Activated CD4-positive, alpha-beta T cell treated with anti-CD3 and anti-CD28 coated beads, Interleukin-2, amount 50 U/mL, for 1 hour (primary cell): Measurements from ENCODE around the gene SPACA9.
A peak's percentile ranks its signal among the peaks of the same experiment; 100 is the strongest.

Experiments used
- DNase-seq: peaks from one replicate; pipeline ENCODE4 v3.0.0-alpha.2; 2020

SPACA9 gene

GRCh38 chr9:132864277-132864676 is 14.4 kb upstream of the SPACA9 start:
- no peak for DNase-seq

GRCh38 chr9:132864691-132865090 is 14.0 kb upstream of the SPACA9 start:
- DNase-seq = no peak

GRCh38 chr9:132866898-132867297 is 11.8 kb upstream of the SPACA9 start:
- no peak for DNase-seq

GRCh38 chr9:132869266-132869665 is 9.4 kb upstream of the SPACA9 start:
- no peak for DNase-seq

GRCh38 chr9:132873403-132873802 is 5.3 kb upstream of the SPACA9 start:
- DNase-seq = no peak

- no peak for DNase-seq
Observed at GRCh38 chr9:132875159-132875558, 3.5 kb upstream of the SPACA9 start.

- DNase-seq = no peak
Observed at GRCh38 chr9:132876849-132877248, 1.8 kb upstream of the SPACA9 start.

GRCh38 chr9:132877458-132877823 is 1.3 kb upstream of the SPACA9 start:
- no peak for DNase-seq

- peak; percentile 72 for DNase-seq
Observed at GRCh38 chr9:132877824-132878694, 639 bp upstream of the SPACA9 start, which contains the start of gene AK8. Gene AK8, minus strand, starts transcription at chr9:132878284. Its CDS starts 29 bp downstream, at chr9:132878255.

- no peak for DNase-seq
Observed at GRCh38 chr9:132879457-132880323, 992 bp downstream of the SPACA9 start.

- no peak for DNase-seq
Observed at GRCh38 chr9:132880324-132880661, 1.6 kb downstream of the SPACA9 start.

- no peak for DNase-seq
Observed at GRCh38 chr9:132881826-132882225, 3.1 kb downstream of the SPACA9 start.

- DNase-seq = no peak
Observed at GRCh38 chr9:132882616-132883015, 3.9 kb downstream of the SPACA9 start.

GRCh38 chr9:132883349-132884294 is 4.9 kb downstream of the SPACA9 start:
- DNase-seq = no peak

- DNase-seq = no peak
Observed at GRCh38 chr9:132885720-132886333, 7.1 kb downstream of the SPACA9 start.

GRCh38 chr9:132886334-132886725 is 7.6 kb downstream of the SPACA9 start:
- no peak for DNase-seq

GRCh38 chr9:132887181-132888120 is 8.8 kb downstream of the SPACA9 start:
- no peak for DNase-seq

- DNase-seq = no peak
Observed at GRCh38 chr9:132888151-132888550, 9.5 kb downstream of the SPACA9 start.

GRCh38 chr9:132892400-132892799 is 13.7 kb downstream of the SPACA9 start:
- DNase-seq = no peak

- no peak for DNase-seq
Observed at GRCh38 chr9:132894346-132894745, 15.6 kb downstream of the SPACA9 start.
